Renal cortex interstitium (tissue), 15 donors: ENCODE data around the gene SH3BGRL3. TPM values are rescaled to one million over a fixed set of nuclear protein-coding genes. Genes with fewer than 3 reads are reported as not detected.
A peak's percentile ranks its signal among the peaks of the same experiment; 100 is the strongest.
"Not testable (repeated sequence)": the region's sequence is repeated elsewhere in the genome, so short reads cannot be mapped to it uniquely, and the experiment has no call there.

Experiments used
- DNase-seq, 11 donors: peaks; one replicate each; pipeline ENCODE4 v3.0.0-alpha.2; 2013; ENCODE audit warnings: low read depth in 9 of 11, low spot score in 4 of 11; ENCODE audit errors: extremely low read depth in 1 of 11
- long read RNA-seq, 16 experiments: transcript quantifications; one replicate each; lab custom pipeline, GENCODE V29; 2026
- polyA plus RNA-seq, 3 donors: library from polyadenylated mRNA; unstranded; fragments of 120-200 nt; gene quantifications; one replicate each; pipeline ENCODE4 v1.2.1, GENCODE V29; 2013; ENCODE audit not compliant: insufficient read length in 3 of 3

The SH3BGRL3 gene
- polyA plus RNA-seq, result 100 to 1,000 TPM in 1 of 3 donors, 10 to 100 TPM in 2; 84.9 to 107 (median 90.4) TPM
- long read RNA-seq, donor 1, transcript SH3BGRL3-201 (3 exons, 1,661 nt), result major isoform, 79 of 103 reads
- long read RNA-seq, donor 1, partial matches to known transcripts, result 21 of 103 reads
- long read RNA-seq, donor 1, other reads (novel, unspliced or antisense), result 0 of 103 reads
- long read RNA-seq, donor 2, transcript SH3BGRL3-201 (3 exons, 1,661 nt), result major isoform, 100 of 110 reads
- long read RNA-seq, donor 2, partial matches to known transcripts, result 8 of 110 reads
- long read RNA-seq, donor 2, other reads (novel, unspliced or antisense), result 0 of 110 reads
- long read RNA-seq, donor 3, transcript SH3BGRL3-201 (3 exons, 1,661 nt), result major isoform, 103 of 115 reads
- long read RNA-seq, donor 3, transcript SH3BGRL3-202 (2 exons, 768 nt), result minor isoform, 7 of 115 reads
- long read RNA-seq, donor 3, partial matches to known transcripts, result 5 of 115 reads
- long read RNA-seq, donor 3, other reads (novel, unspliced or antisense), result 0 of 115 reads
- long read RNA-seq, donor 4, transcript SH3BGRL3-201 (3 exons, 1,661 nt), result major isoform, 64 of 78 reads
- long read RNA-seq, donor 4, partial matches to known transcripts, result 11 of 78 reads
- long read RNA-seq, donor 4, other reads (novel, unspliced or antisense), result 0 of 78 reads
- long read RNA-seq, donor 5, result 0 reads
- long read RNA-seq, donor 6, transcript SH3BGRL3-201 (3 exons, 1,661 nt), result major isoform, 80 of 103 reads
- long read RNA-seq, donor 6, partial matches to known transcripts, result 20 of 103 reads
- long read RNA-seq, donor 6, other reads (novel, unspliced or antisense), result 0 of 103 reads
- long read RNA-seq, donor 7, transcript SH3BGRL3-201 (3 exons, 1,661 nt), result major isoform, 128 of 149 reads
- long read RNA-seq, donor 7, partial matches to known transcripts, result 17 of 149 reads
- long read RNA-seq, donor 7, other reads (novel, unspliced or antisense), result 0 of 149 reads
- long read RNA-seq, donor 8, transcript SH3BGRL3-201 (3 exons, 1,661 nt), result major isoform, 154 of 158 reads
- long read RNA-seq, donor 8, partial matches to known transcripts, result 0 of 158 reads
- long read RNA-seq, donor 8, other reads (novel, unspliced or antisense), result 0 of 158 reads
- long read RNA-seq, donor 9, transcript SH3BGRL3-201 (3 exons, 1,661 nt), result major isoform, 88 of 100 reads
- long read RNA-seq, donor 9, partial matches to known transcripts, result 9 of 100 reads
- long read RNA-seq, donor 9, other reads (novel, unspliced or antisense), result 0 of 100 reads
- long read RNA-seq, donor 10, transcript SH3BGRL3-201 (3 exons, 1,661 nt), result major isoform, 100 of 114 reads
- long read RNA-seq, donor 10, partial matches to known transcripts, result 6 of 114 reads
- long read RNA-seq, donor 10, other reads (novel, unspliced or antisense), result 5 of 114 reads
- long read RNA-seq, donor 11, transcript SH3BGRL3-201 (3 exons, 1,661 nt), result major isoform, 68 of 73 reads
- long read RNA-seq, donor 11, transcript SH3BGRL3-202 (2 exons, 768 nt), result minor isoform, 5 of 73 reads
- long read RNA-seq, donor 11, partial matches to known transcripts, result 0 of 73 reads
- long read RNA-seq, donor 11, other reads (novel, unspliced or antisense), result 0 of 73 reads
- long read RNA-seq, donor 12, transcript SH3BGRL3-201 (3 exons, 1,661 nt), result major isoform, 28 of 30 reads
- long read RNA-seq, donor 12, partial matches to known transcripts, result 0 of 30 reads
- long read RNA-seq, donor 12, other reads (novel, unspliced or antisense), result 0 of 30 reads
- long read RNA-seq, donor 13, transcript SH3BGRL3-202 (2 exons, 768 nt), result minor isoform, 9 of 186 reads
- long read RNA-seq, donor 13, transcript SH3BGRL3-201 (3 exons, 1,661 nt), result major isoform, 160 of 186 reads
- long read RNA-seq, donor 13, partial matches to known transcripts, result 17 of 186 reads
- long read RNA-seq, donor 13, other reads (novel, unspliced or antisense), result 0 of 186 reads
- long read RNA-seq, donor 14, transcript SH3BGRL3-202 (2 exons, 768 nt), result minor isoform, 5 of 80 reads
- long read RNA-seq, donor 14, transcript SH3BGRL3-201 (3 exons, 1,661 nt), result major isoform, 75 of 80 reads
- long read RNA-seq, donor 14, partial matches to known transcripts, result 0 of 80 reads
- long read RNA-seq, donor 14, other reads (novel, unspliced or antisense), result 0 of 80 reads
- long read RNA-seq, donor 15, transcript SH3BGRL3-201 (3 exons, 1,661 nt), result major isoform, 31 of 32 reads
- long read RNA-seq, donor 15, partial matches to known transcripts, result 0 of 32 reads
- long read RNA-seq, donor 15, other reads (novel, unspliced or antisense), result 0 of 32 reads
- long read RNA-seq, donor 16, transcript SH3BGRL3-201 (3 exons, 1,661 nt), result major isoform, 198 of 224 reads
- long read RNA-seq, donor 16, transcript SH3BGRL3-202 (2 exons, 768 nt), result minor isoform, 10 of 224 reads
- long read RNA-seq, donor 16, partial matches to known transcripts, result 9 of 224 reads
- long read RNA-seq, donor 16, other reads (novel, unspliced or antisense), result 7 of 224 reads

- DNase-seq, result peak in 10 of 11 donors; percentile 53 to 77 (median 71)
Observed at GRCh38 chr1:26279456-26280332, at the start of gene SH3BGRL3. TSS of gene SH3BGRL3 (plus strand) at chr1:26280086. CDS start at chr1:26280156, 70 bp downstream.

GRCh38 chr1:26230682-26231081 lies 49.2 kb upstream of the SH3BGRL3 start:
- DNase-seq, result not testable (repeated sequence)

GRCh38 chr1:26233903-26234643 lies 45.8 kb upstream of the SH3BGRL3 start, which contains the start of gene CEP85:
TSS of gene CEP85 (plus strand) at chr1:26234200. CDS start at chr1:26239784, 5,584 bp downstream.
- DNase-seq, result peak; percentile 90 to 98 (median 94)

GRCh38 chr1:26234644-26235370 lies 45.1 kb upstream of the SH3BGRL3 start:
- peak in 2 of 11 donors; percentile 3 to 9 for DNase-seq

- DNase-seq, result no peak
Observed at GRCh38 chr1:26237230-26237966, 42.5 kb upstream of the SH3BGRL3 start.

- DNase-seq, result no peak
Observed at GRCh38 chr1:26239936-26240335, 40.0 kb upstream of the SH3BGRL3 start.

GRCh38 chr1:26252718-26253117 lies 27.2 kb upstream of the SH3BGRL3 start:
- DNase-seq, result no peak

- no peak for DNase-seq
Observed at GRCh38 chr1:26254404-26254803, 25.5 kb upstream of the SH3BGRL3 start.

- no peak for DNase-seq
Observed at GRCh38 chr1:26257222-26257621, 22.7 kb upstream of the SH3BGRL3 start.

- DNase-seq, result no peak
Observed at GRCh38 chr1:26259005-26259404, 20.9 kb upstream of the SH3BGRL3 start.

- DNase-seq, result no peak
Observed at GRCh38 chr1:26259578-26259977, 20.3 kb upstream of the SH3BGRL3 start.

- no peak for DNase-seq
Observed at GRCh38 chr1:26263212-26263611, 16.7 kb upstream of the SH3BGRL3 start.

GRCh38 chr1:26265405-26265804 lies 14.5 kb upstream of the SH3BGRL3 start:
- no peak for DNase-seq
